ENCODE data around the gene ZNF425.

ZNF425 gene

GRCh38 chr7:149171892-149172533 is 45.9 kb upstream of the ZNF425 start:
- TF ChIP-seq SPI1 (IDR thresholded peaks at IDR 0.05; ENCODE audit: borderline replicate concordance, low read depth) (no peak), POLR2AphosphoS5 (IDR thresholded peaks at IDR 0.05; ENCODE audit: low read depth) (no peak), GABPA (IDR thresholded peaks at IDR 0.05; ENCODE audit: low read depth) (no peak), CTCF (IDR thresholded peaks at IDR 0.05; ENCODE audit: insufficient read depth, low read length) (no peak)
- TF ChIP-seq, protein P1, sequence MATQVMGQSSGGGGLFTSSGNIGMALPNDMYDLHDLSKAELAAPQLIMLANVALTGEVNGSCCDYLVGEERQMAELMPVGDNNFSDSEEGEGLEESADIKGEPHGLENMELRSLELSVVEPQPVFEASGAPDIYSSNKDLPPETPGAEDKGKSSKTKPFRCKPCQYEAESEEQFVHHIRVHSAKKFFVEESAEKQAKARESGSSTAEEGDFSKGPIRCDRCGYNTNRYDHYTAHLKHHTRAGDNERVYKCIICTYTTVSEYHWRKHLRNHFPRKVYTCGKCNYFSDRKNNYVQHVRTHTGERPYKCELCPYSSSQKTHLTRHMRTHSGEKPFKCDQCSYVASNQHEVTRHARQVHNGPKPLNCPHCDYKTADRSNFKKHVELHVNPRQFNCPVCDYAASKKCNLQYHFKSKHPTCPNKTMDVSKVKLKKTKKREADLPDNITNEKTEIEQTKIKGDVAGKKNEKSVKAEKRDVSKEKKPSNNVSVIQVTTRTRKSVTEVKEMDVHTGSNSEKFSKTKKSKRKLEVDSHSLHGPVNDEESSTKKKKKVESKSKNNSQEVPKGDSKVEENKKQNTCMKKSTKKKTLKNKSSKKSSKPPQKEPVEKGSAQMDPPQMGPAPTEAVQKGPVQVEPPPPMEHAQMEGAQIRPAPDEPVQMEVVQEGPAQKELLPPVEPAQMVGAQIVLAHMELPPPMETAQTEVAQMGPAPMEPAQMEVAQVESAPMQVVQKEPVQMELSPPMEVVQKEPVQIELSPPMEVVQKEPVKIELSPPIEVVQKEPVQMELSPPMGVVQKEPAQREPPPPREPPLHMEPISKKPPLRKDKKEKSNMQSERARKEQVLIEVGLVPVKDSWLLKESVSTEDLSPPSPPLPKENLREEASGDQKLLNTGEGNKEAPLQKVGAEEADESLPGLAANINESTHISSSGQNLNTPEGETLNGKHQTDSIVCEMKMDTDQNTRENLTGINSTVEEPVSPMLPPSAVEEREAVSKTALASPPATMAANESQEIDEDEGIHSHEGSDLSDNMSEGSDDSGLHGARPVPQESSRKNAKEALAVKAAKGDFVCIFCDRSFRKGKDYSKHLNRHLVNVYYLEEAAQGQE (IDR thresholded peaks at IDR 0.05; ENCODE audit: insufficient replicate concordance, low read depth): no peak
- Histone ChIP-seq H3K4me3 (replicated peaks; ENCODE audit: insufficient read depth, low read length) (no peak overlapping the region), H3K27me3 (ENCODE audit: insufficient read depth, poor library complexity, severe bottlenecking) (no peaks in the 10 kb centered on the region), H3K27ac (replicated peaks) (peak overlapping the region; percentile 69)
- DNase-seq (ENCODE audit: low read depth in 1 of 2, low spot score in 1 of 2): no peak

DNA sequence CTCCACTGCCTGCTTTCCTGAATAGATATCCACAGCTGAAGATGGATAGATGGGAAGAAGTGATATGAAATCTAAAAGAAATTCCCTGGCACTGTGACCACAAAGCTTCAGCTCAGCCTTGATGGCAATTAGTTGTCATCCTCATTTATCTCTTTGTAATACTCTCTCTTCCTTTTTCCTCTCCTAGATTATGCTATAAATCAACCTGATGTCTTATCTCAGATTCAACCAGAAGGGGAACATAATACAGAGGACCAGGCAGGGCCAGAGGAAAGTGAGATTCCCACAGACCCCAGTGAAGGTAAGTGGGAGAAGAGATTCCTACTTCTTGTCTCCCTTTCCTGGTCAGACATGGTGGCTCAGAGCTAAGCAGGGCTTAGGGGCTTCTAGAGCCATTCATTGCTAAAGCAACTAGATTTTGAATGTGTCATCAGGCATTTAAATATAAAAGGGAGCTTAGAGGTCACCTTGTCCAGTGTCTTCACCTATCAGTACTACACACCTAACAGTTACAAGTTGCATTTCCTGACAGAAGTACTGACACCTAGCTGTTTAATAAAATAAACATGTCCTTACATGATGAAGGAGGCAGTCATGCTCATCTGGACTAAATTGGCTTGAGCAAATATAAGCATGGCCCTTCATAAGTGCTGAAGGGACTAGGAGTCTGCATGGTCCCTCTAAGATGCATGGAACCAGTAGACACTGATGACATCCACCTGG is 40.7 kb upstream of the ZNF425 start:
- DNase-seq (ENCODE audit: low read depth in 1 of 2, low spot score in 1 of 2): no peak
- H3K27ac ChIP-seq (replicated peaks): no peak overlapping the region
- no peaks in the 10 kb centered on the region for H3K27me3 ChIP-seq (ENCODE audit: insufficient read depth, poor library complexity, severe bottlenecking)
- TF ChIP-seq GABPA (IDR thresholded peaks at IDR 0.05; ENCODE audit: low read depth) (no peak), SPI1 (IDR thresholded peaks at IDR 0.05; ENCODE audit: borderline replicate concordance, low read depth) (no peak), CTCF (IDR thresholded peaks at IDR 0.05; ENCODE audit: insufficient read depth, low read length) (no peak), POLR2AphosphoS5 (IDR thresholded peaks at IDR 0.05; ENCODE audit: low read depth) (no peak)
- TF ChIP-seq, protein P1 (IDR thresholded peaks at IDR 0.05; ENCODE audit: insufficient replicate concordance, low read depth): no peak
- H3K4me3 ChIP-seq (replicated peaks; ENCODE audit: insufficient read depth, low read length): no peak overlapping the region

GRCh38 chr7:149166142-149166541 is 40.0 kb upstream of the ZNF425 start:
- no peak for DNase-seq (ENCODE audit: low read depth in 1 of 2, low spot score in 1 of 2)
- TF ChIP-seq GABPA (IDR thresholded peaks at IDR 0.05; ENCODE audit: low read depth) (no peak), CTCF (IDR thresholded peaks at IDR 0.05; ENCODE audit: insufficient read depth, low read length) (no peak), SPI1 (IDR thresholded peaks at IDR 0.05; ENCODE audit: borderline replicate concordance, low read depth) (no peak), POLR2AphosphoS5 (IDR thresholded peaks at IDR 0.05; ENCODE audit: low read depth) (no peak)
- TF ChIP-seq, protein P1 (IDR thresholded peaks at IDR 0.05; ENCODE audit: insufficient replicate concordance, low read depth): no peak
- Histone ChIP-seq H3K27me3 (ENCODE audit: insufficient read depth, poor library complexity, severe bottlenecking) (no peaks in the 10 kb centered on the region), H3K4me3 (replicated peaks; ENCODE audit: insufficient read depth, low read length) (no peak overlapping the region), H3K27ac (replicated peaks) (no peak overlapping the region)
